Gastrocnemius medialis (tissue), 4 donors: ENCODE data around the gene COQ3. TPM values are rescaled to one million over a fixed set of nuclear protein-coding genes. Genes with fewer than 3 reads are reported as not detected.

Source experiments
- ATAC-seq, 2 donors: fragments of 150-250 bp; one replicate each; pipeline ENCODE4 v1.9.1; 2016
- DNase-seq, 2 donors: peaks; one replicate each; pipeline ENCODE4 v3.0.0-alpha.2; 2019
- H3K27ac ChIP-seq, 4 donors: fragments of 200-600 bp; sonication (generic); 1 replicate in 1 of 4; 2 replicates in 3 of 4; pipeline ENCODE4 v1.5.1; 2016 to 2018; ENCODE audit warnings: mild to moderate bottlenecking in 2 of 4, moderate library complexity in 1 of 4
- H3K27me3 ChIP-seq, 3 donors: fragments of 200-600 bp; sonication (generic) in 2 of 3; 1 replicate in 1 of 3; 2 replicates in 2 of 3; pipeline versions ENCODE4 v1.5.1 to v1.6.0; 2016 to 2019; ENCODE audit warnings: mild to moderate bottlenecking in 1 of 3, moderate library complexity in 1 of 3
- H3K36me3 ChIP-seq, 2 donors: fragments of 200-600 bp; sonication (generic) in 1 of 2; one replicate each; pipeline ENCODE4 v1.5.1; 2017 to 2018
- H3K4me1 ChIP-seq, 2 donors: fragments of 200-600 bp; sonication (generic) in 1 of 2; one replicate each; pipeline ENCODE4 v1.5.1; 2016 to 2017; ENCODE audit warnings: mild to moderate bottlenecking in 2 of 2
- H3K4me3 ChIP-seq, 4 donors: fragments of 200-600 bp; sonication (generic) in 3 of 4; 1 replicate in 1 of 4; 2 replicates in 3 of 4; pipeline ENCODE4 v1.5.1; 2016 to 2019; ENCODE audit warnings: mild to moderate bottlenecking in 2 of 4
- H3K9me3 ChIP-seq, 3 donors: fragments of 200-600 bp; sonication (generic) in 2 of 3; 1 replicate in 1 of 3; 2 replicates in 2 of 3; pipeline ENCODE4 v1.5.1; 2016 to 2019
- POLR2A ChIP-seq, 2 donors: fragments of 450-650 bp; IDR thresholded peaks; one replicate each; pipeline ENCODE4 v1.6.1; 2017; ENCODE audit warnings: antibody characterized with exemption in 2 of 2, mild to moderate bottlenecking in 2 of 2, moderate library complexity in 2 of 2
- in situ Hi-C, 4 donors: fragments of 200-750 bp; cut with MboI; loops; one replicate each; pipeline versions ENCODE4 v1.15.0 to v1.8.0; 2017; ENCODE audit warnings: low sequenced_read_pairs in 4 of 4
- intact Hi-C: fragments of 100-400 bp; cut with DNase I; formaldehyde crosslinking; loops from one replicate; pipeline ENCODE4 v1.15.1; 2023; ENCODE audit warnings: low total_unique reads
- total RNA-seq, 4 donors: library from RNA; depleted of rRNA; stranded (reverse); fragments of >200 nt; gene quantifications; one replicate each; pipeline versions ENCODE4 v1.1.0 to v1.2.3, GENCODE V29; 2016
- TF ChIP-seq, protein P1 (sequence below), 5 experiments: fragments of 450-650 bp in 3 of 5; fragments of 200-600 bp in 2 of 5; sonication (generic) in 2 of 5; IDR thresholded peaks in 4 of 5; conservative IDR thresholded peaks in 1 of 5; 1 replicate in 4 of 5; 2 replicates in 1 of 5; pipeline ENCODE4 v1.5.1; 2016 to 2019; ENCODE audit warnings: antibody characterized with exemption in 5 of 5, mild to moderate bottlenecking in 3 of 5, moderate library complexity in 3 of 5

The COQ3 gene
- total RNA-seq, 4 donors from 2014 or later: 4.2 to 11.4 (median 7.3) TPM

DNA sequence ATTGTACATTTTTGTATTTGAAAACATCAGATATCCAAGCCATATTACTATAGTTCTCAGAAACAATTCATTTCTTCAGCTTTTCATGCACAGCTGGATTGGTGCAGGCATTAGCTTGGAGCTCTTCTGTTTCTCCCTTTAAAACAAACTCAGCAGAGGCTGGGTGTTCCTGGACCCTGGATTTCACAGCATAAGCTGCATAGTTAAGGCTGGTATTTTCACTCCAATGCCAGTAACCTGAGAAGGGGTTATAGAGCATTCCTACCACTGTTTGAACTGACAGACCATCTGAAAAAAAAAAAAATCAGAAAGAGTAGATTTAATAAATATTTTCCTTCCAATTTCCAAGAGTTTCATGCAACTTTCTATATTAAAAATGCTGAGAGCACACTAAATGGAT lies 24.5 kb downstream of the COQ3 start:
- DNase-seq (no peak), ATAC-seq (no peak)
- no peak overlapping the region for H3K27ac ChIP-seq
- H3K36me3 ChIP-seq: peaks cover 0 to 5% of the 10 kb centered on the region in 2 donors
- in situ Hi-C loops (no loop called here), intact Hi-C loops (no loop called here)
- H3K4me3 ChIP-seq: no peak overlapping the region
- H3K4me1 ChIP-seq: no peaks in the 10 kb centered on the region
- TF ChIP-seq, protein P1, sequence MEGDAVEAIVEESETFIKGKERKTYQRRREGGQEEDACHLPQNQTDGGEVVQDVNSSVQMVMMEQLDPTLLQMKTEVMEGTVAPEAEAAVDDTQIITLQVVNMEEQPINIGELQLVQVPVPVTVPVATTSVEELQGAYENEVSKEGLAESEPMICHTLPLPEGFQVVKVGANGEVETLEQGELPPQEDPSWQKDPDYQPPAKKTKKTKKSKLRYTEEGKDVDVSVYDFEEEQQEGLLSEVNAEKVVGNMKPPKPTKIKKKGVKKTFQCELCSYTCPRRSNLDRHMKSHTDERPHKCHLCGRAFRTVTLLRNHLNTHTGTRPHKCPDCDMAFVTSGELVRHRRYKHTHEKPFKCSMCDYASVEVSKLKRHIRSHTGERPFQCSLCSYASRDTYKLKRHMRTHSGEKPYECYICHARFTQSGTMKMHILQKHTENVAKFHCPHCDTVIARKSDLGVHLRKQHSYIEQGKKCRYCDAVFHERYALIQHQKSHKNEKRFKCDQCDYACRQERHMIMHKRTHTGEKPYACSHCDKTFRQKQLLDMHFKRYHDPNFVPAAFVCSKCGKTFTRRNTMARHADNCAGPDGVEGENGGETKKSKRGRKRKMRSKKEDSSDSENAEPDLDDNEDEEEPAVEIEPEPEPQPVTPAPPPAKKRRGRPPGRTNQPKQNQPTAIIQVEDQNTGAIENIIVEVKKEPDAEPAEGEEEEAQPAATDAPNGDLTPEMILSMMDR (IDR thresholded peaks at IDR 0.05 in 4 of 5, conservative IDR thresholded peaks at IDR 0.05 in 1 of 5): no peak
- TF ChIP-seq POLR2A (IDR thresholded peaks at IDR 0.05): no peak
- H3K27me3 ChIP-seq: no peaks in the 10 kb centered on the region
- no peaks in the 10 kb centered on the region for H3K9me3 ChIP-seq

DNA sequence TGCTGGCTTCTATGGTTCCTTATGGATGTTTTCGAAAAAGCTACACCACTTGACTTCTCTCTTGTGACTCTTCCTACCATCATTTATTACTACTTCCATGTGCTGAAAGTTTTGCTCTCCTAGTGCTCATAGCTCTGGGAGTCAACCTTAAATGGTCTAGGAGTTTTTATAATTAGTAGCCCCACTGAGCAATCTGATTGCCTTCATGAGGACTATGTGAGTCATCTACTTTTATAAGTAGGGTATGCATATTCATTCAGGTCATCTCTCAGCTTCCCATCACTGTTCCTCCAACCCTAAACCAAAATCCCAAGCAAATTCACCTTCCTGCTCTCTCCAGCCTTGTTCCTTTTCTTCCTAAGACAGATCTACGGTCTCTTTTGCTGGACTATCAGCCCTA lies 27.1 kb downstream of the COQ3 start:
- intact Hi-C loops: no loop called here
- DNase-seq (no peak), ATAC-seq (no peak)
- H3K36me3 ChIP-seq: peaks cover 0 to 5% of the 10 kb centered on the region in 2 donors
- no peaks in the 10 kb centered on the region for H3K9me3 ChIP-seq
- no peak overlapping the region for H3K4me3 ChIP-seq
- no peaks in the 10 kb centered on the region for H3K4me1 ChIP-seq
- no peaks in the 10 kb centered on the region for H3K27me3 ChIP-seq
- no peak for TF ChIP-seq POLR2A (IDR thresholded peaks at IDR 0.05)
- TF ChIP-seq, protein P1 (IDR thresholded peaks at IDR 0.05 in 4 of 5, conservative IDR thresholded peaks at IDR 0.05 in 1 of 5): no peak
- no peak overlapping the region for H3K27ac ChIP-seq
- in situ Hi-C loops: no loop called here

DNA sequence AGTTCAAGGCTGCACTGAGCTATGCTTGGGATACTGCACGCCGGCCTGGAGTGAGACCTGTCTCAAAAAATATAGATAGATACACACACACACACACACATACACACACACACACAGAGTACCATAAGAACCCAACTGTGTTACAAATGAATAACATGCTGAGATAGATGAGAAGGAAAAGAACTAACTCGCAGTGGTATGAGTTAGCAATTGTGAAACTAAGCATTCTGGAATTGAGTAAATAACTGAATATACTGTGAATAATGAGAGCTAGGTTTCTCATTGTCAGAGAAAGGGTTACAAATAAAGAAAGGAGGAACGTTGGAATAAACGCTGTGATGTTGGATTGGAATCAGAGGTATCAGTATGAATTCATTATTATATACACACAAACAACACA lies 30.0 kb downstream of the COQ3 start:
- no peak for DNase-seq
- Histone ChIP-seq H3K9me3 (no peaks in the 10 kb centered on the region), H3K27ac (no peak overlapping the region), H3K4me1 (no peaks in the 10 kb centered on the region), H3K4me3 (no peak overlapping the region), H3K36me3 (peaks cover 0 to 4% of the 10 kb centered on the region in 2 donors), H3K27me3 (peaks cover 0 to 5% (median 0%) of the 10 kb centered on the region in 3 donors)
- no peak for TF ChIP-seq POLR2A (IDR thresholded peaks at IDR 0.05)
- TF ChIP-seq, protein P1 (IDR thresholded peaks at IDR 0.05 in 4 of 5, conservative IDR thresholded peaks at IDR 0.05 in 1 of 5): no peak
- ATAC-seq: no peak
- intact Hi-C loops: no loop called here
- in situ Hi-C loops: no loop called here

DNA sequence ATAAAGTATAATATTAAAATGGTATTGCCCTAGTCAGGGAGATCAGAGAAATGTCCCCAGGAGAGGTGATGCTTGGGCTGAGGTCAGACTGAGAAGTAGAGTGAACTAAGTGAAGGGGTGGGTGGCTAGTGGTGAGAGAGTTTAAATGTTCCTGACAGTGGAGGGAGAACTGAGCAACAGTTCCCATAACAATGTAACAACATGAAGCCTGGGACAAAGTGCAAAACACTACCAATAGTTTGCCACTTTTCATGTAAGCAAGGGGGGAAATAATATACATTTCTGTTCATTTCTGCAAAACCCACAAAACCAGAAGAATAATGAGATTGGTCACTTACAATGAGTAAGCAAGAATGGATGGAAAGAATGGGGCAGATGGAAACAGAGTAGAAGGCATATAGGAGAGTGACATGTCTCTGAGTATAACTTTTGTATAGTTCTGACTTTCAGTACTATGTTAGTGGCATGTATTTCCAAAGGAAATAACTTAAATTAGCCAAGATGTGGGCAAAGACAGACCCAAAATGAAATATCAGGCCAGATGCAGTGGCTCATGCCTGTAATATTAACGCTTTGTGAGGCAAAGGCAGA lies 31.2 kb downstream of the COQ3 start:
- DNase-seq (no peak), ATAC-seq (no peak)
- no peaks in the 10 kb centered on the region for H3K9me3 ChIP-seq
- H3K27me3 ChIP-seq: peaks cover 0 to 5% (median 0%) of the 10 kb centered on the region in 3 donors
- no peak overlapping the region for H3K27ac ChIP-seq
- H3K4me1 ChIP-seq: no peaks in the 10 kb centered on the region
- no peak for TF ChIP-seq POLR2A (IDR thresholded peaks at IDR 0.05)
- TF ChIP-seq, protein P1 (IDR thresholded peaks at IDR 0.05 in 4 of 5, conservative IDR thresholded peaks at IDR 0.05 in 1 of 5): no peak
- intact Hi-C loops: no loop called here
- in situ Hi-C loops: no loop called here
- H3K4me3 ChIP-seq: no peak overlapping the region
- H3K36me3 ChIP-seq: no peaks in the 10 kb centered on the region

DNA sequence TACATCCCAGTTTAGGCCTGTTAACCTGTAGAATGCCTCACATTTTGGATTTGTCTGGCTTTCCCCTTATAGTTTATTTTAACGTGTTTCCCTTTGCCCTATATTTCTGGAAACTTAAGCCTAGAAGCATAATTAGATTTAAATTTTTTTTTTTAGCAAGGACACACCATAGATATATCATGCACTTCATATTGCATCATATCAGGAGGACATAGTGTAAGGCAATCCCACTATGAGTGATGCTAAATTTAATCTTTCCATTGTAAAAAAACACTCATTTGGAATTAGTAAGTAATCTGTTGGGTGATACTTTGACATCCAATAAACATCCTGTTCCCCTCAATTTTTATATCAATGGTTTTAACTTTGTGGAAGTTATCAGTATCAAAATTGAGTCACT lies 34.2 kb downstream of the COQ3 start:
- in situ Hi-C loops (no loop called here), intact Hi-C loops (no loop called here)
- Histone ChIP-seq H3K4me3 (no peak overlapping the region), H3K27me3 (peaks cover 0 to 6% (median 6%) of the 10 kb centered on the region in 3 donors), H3K27ac (no peak overlapping the region), H3K9me3 (no peaks in the 10 kb centered on the region), H3K4me1 (no peaks in the 10 kb centered on the region), H3K36me3 (no peaks in the 10 kb centered on the region)
- TF ChIP-seq, protein P1 (IDR thresholded peaks at IDR 0.05 in 4 of 5, conservative IDR thresholded peaks at IDR 0.05 in 1 of 5): no peak
- TF ChIP-seq POLR2A (IDR thresholded peaks at IDR 0.05): no peak
- no peak for DNase-seq
- no peak for ATAC-seq
